ENCODE data around the gene TMEM150B.
A peak's percentile ranks its signal among the peaks of the same experiment; 100 is the strongest.

The TMEM150B gene

GRCh38 chr19:55273978-55274707 is 51.0 kb downstream of the TMEM150B start:
- DNase-seq (ENCODE audit: low read depth): no peak
- H3K4me3 ChIP-seq (ENCODE audit: low read depth, low read length): no peak overlapping the region
- TF ChIP-seq CTCF (conservative IDR thresholded peaks at IDR 0.05; ENCODE audit: low read depth, low read length): no peak

GRCh38 chr19:55272142-55272541 is 53.0 kb downstream of the TMEM150B start:
- no peak for TF ChIP-seq CTCF (conservative IDR thresholded peaks at IDR 0.05; ENCODE audit: low read depth, low read length)
- DNase-seq (ENCODE audit: low read depth): no peak
- no peak overlapping the region for H3K4me3 ChIP-seq (ENCODE audit: low read depth, low read length)

GRCh38 chr19:55270172-55270942 is 54.8 kb downstream of the TMEM150B start:
- no peak for TF ChIP-seq CTCF (conservative IDR thresholded peaks at IDR 0.05; ENCODE audit: low read depth, low read length)
- no peak overlapping the region for H3K4me3 ChIP-seq (ENCODE audit: low read depth, low read length)
- DNase-seq (ENCODE audit: low read depth): peak; percentile 57

- no peak overlapping the region for H3K4me3 ChIP-seq (ENCODE audit: low read depth, low read length)
- no peak for TF ChIP-seq CTCF (conservative IDR thresholded peaks at IDR 0.05; ENCODE audit: low read depth, low read length)
- no peak for DNase-seq (ENCODE audit: low read depth)
Measured at GRCh38 chr19:55269299-55269698, 55.8 kb downstream of the TMEM150B start.

GRCh38 chr19:55266840-55267239 is 58.3 kb downstream of the TMEM150B start:
- no peak for TF ChIP-seq CTCF (conservative IDR thresholded peaks at IDR 0.05; ENCODE audit: low read depth, low read length)
- DNase-seq (ENCODE audit: low read depth): no peak
- H3K4me3 ChIP-seq (ENCODE audit: low read depth, low read length): no peak overlapping the region

GRCh38 chr19:55266404-55266803 is 58.7 kb downstream of the TMEM150B start:
- H3K4me3 ChIP-seq (ENCODE audit: low read depth, low read length): no peak overlapping the region
- no peak for DNase-seq (ENCODE audit: low read depth)
- no peak for TF ChIP-seq CTCF (conservative IDR thresholded peaks at IDR 0.05; ENCODE audit: low read depth, low read length)

All from choroid plexus epithelial cell (primary cell).